ENCODE measurements around the gene TARP.

The TARP gene

GRCh38 chr7:38310591-38311101 lies 37.2 kb upstream of the TARP start:
- Histone ChIP-seq H3K4me2 (no peak overlapping the region), H3K27ac (no peak overlapping the region), H3K9ac (no peak overlapping the region), H3K36me3 (no peaks in the 10 kb centered on the region), H3K4me1 (no peaks in the 10 kb centered on the region), H2AFZ (replicated peaks) (peak overlapping the region; percentile 26), H3K79me2 (ENCODE audit: low read depth) (no peaks in the 10 kb centered on the region), H3F3A (ENCODE audit: low read depth) (no peaks in the 10 kb centered on the region), H4K20me1 (ENCODE audit: low read depth) (no peaks in the 10 kb centered on the region), H3K4me3 (no peak overlapping the region), H3K9me3 (ENCODE audit: low read depth) (no peaks in the 10 kb centered on the region), H3K27me3 (no peaks in the 10 kb centered on the region)
- no peaks in the 10 kb centered on the region for H3K36me3 Mint-ChIP-seq
- no peaks in the 10 kb centered on the region for H3K9me3 Mint-ChIP-seq
- no peaks in the 10 kb centered on the region for H3K4me1 Mint-ChIP-seq
- DNase-seq (ENCODE audit: low spot score), result no peak
- H3K4me3 Mint-ChIP-seq, result no peak overlapping the region
- TF ChIP-seq EZH2phosphoT487 (IDR thresholded peaks at IDR 0.05), result no peak
- TF ChIP-seq EZH2 (IDR thresholded peaks at IDR 0.05), result no peak
- TF ChIP-seq, protein P1, sequence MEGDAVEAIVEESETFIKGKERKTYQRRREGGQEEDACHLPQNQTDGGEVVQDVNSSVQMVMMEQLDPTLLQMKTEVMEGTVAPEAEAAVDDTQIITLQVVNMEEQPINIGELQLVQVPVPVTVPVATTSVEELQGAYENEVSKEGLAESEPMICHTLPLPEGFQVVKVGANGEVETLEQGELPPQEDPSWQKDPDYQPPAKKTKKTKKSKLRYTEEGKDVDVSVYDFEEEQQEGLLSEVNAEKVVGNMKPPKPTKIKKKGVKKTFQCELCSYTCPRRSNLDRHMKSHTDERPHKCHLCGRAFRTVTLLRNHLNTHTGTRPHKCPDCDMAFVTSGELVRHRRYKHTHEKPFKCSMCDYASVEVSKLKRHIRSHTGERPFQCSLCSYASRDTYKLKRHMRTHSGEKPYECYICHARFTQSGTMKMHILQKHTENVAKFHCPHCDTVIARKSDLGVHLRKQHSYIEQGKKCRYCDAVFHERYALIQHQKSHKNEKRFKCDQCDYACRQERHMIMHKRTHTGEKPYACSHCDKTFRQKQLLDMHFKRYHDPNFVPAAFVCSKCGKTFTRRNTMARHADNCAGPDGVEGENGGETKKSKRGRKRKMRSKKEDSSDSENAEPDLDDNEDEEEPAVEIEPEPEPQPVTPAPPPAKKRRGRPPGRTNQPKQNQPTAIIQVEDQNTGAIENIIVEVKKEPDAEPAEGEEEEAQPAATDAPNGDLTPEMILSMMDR (IDR thresholded peaks at IDR 0.05), result no peak
- no peak overlapping the region for H3K27ac Mint-ChIP-seq
- no peaks in the 10 kb centered on the region for H3K27me3 Mint-ChIP-seq (ENCODE audit: insufficient read depth, low read depth)

- Mint-ChIP-seq H3K36me3 (no peaks in the 10 kb centered on the region), H3K4me1 (no peaks in the 10 kb centered on the region), H3K9me3 (no peaks in the 10 kb centered on the region), H3K27ac (no peak overlapping the region), H3K4me3 (no peak overlapping the region), H3K27me3 (ENCODE audit: insufficient read depth, low read depth) (peaks cover 5% of the 10 kb centered on the region)
- Histone ChIP-seq H3K4me3 (no peak overlapping the region), H3K9ac (no peak overlapping the region), H3K27ac (no peak overlapping the region), H4K20me1 (ENCODE audit: low read depth) (no peaks in the 10 kb centered on the region), H3K9me3 (ENCODE audit: low read depth) (no peaks in the 10 kb centered on the region), H3K27me3 (no peaks in the 10 kb centered on the region), H3K79me2 (ENCODE audit: low read depth) (no peaks in the 10 kb centered on the region), H3K4me1 (no peaks in the 10 kb centered on the region), H3K36me3 (no peaks in the 10 kb centered on the region), H3K4me2 (no peak overlapping the region), H3F3A (ENCODE audit: low read depth) (no peaks in the 10 kb centered on the region), H2AFZ (replicated peaks) (no peak overlapping the region)
- no peak for TF ChIP-seq EZH2 (IDR thresholded peaks at IDR 0.05)
- no peak for DNase-seq (ENCODE audit: low spot score)
Measured at GRCh38 chr7:38309555-38309954, 36.1 kb upstream of the TARP start.

DNA sequence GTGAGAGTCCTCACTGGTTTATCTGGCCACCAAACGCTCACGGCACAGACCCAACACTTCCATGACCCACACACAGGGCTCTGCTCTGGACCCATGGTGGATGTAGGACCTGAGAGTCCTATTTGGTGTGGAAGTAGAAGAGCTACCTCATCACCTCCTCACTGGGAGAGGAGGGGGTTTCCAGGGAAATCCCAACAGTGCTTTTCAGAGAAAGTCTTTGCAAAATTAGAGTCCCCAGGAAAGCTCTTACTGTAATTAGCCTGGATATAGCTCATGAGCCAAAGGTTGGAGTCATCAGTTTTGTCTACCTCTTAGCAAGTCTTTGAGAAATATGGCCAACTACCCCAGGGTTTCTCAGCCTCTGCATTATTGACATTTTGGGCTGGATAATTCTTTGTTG lies 34.7 kb upstream of the TARP start:
- Histone ChIP-seq H3K79me2 (ENCODE audit: low read depth) (no peaks in the 10 kb centered on the region), H3K9ac (no peak overlapping the region), H3K9me3 (ENCODE audit: low read depth) (no peaks in the 10 kb centered on the region), H3F3A (ENCODE audit: low read depth) (no peaks in the 10 kb centered on the region), H4K20me1 (ENCODE audit: low read depth) (no peaks in the 10 kb centered on the region), H3K4me2 (no peak overlapping the region), H3K36me3 (no peaks in the 10 kb centered on the region), H3K27me3 (no peaks in the 10 kb centered on the region), H3K27ac (no peak overlapping the region), H3K4me1 (no peaks in the 10 kb centered on the region), H2AFZ (replicated peaks) (no peak overlapping the region), H3K4me3 (no peak overlapping the region)
- TF ChIP-seq EZH2phosphoT487 (IDR thresholded peaks at IDR 0.05) (no peak), EZH2 (IDR thresholded peaks at IDR 0.05) (no peak)
- TF ChIP-seq, protein P1 (IDR thresholded peaks at IDR 0.05), result no peak
- H3K36me3 Mint-ChIP-seq, result no peaks in the 10 kb centered on the region
- H3K27ac Mint-ChIP-seq, result no peak overlapping the region
- H3K4me1 Mint-ChIP-seq, result no peaks in the 10 kb centered on the region
- no peak for DNase-seq (ENCODE audit: low spot score)
- no peak overlapping the region for H3K4me3 Mint-ChIP-seq
- no peaks in the 10 kb centered on the region for H3K9me3 Mint-ChIP-seq
- peaks cover 5% of the 10 kb centered on the region for H3K27me3 Mint-ChIP-seq (ENCODE audit: insufficient read depth, low read depth)

GRCh38 chr7:38307640-38308039 lies 34.2 kb upstream of the TARP start:
- no peak overlapping the region for H3K27ac ChIP-seq
- H3K27me3 ChIP-seq, result no peaks in the 10 kb centered on the region
- no peak overlapping the region for H3K4me3 Mint-ChIP-seq
- H3K4me1 Mint-ChIP-seq, result no peaks in the 10 kb centered on the region
- no peaks in the 10 kb centered on the region for H3K9me3 ChIP-seq (ENCODE audit: low read depth)
- no peak overlapping the region for H2AFZ ChIP-seq (replicated peaks)
- no peaks in the 10 kb centered on the region for H3K36me3 ChIP-seq
- no peaks in the 10 kb centered on the region for H4K20me1 ChIP-seq (ENCODE audit: low read depth)
- H3K4me3 ChIP-seq, result no peak overlapping the region
- H3K9ac ChIP-seq, result no peak overlapping the region
- DNase-seq (ENCODE audit: low spot score), result no peak
- no peak overlapping the region for H3K4me2 ChIP-seq
- TF ChIP-seq, protein P1 (IDR thresholded peaks at IDR 0.05), result no peak
- TF ChIP-seq EZH2 (IDR thresholded peaks at IDR 0.05), result no peak
- no peak for TF ChIP-seq EZH2phosphoT487 (IDR thresholded peaks at IDR 0.05)
- peaks cover 5% of the 10 kb centered on the region for H3K27me3 Mint-ChIP-seq (ENCODE audit: insufficient read depth, low read depth)
- no peaks in the 10 kb centered on the region for H3K9me3 Mint-ChIP-seq
- no peaks in the 10 kb centered on the region for H3F3A ChIP-seq (ENCODE audit: low read depth)
- no peaks in the 10 kb centered on the region for H3K36me3 Mint-ChIP-seq
- no peak overlapping the region for H3K27ac Mint-ChIP-seq
- H3K4me1 ChIP-seq, result no peaks in the 10 kb centered on the region
- H3K79me2 ChIP-seq (ENCODE audit: low read depth), result no peaks in the 10 kb centered on the region
